GM18873 (cell line): Measurements from ENCODE around the gene BORCS8.
"Not testable (repeated sequence)": the region's sequence is repeated elsewhere in the genome, so short reads cannot be mapped to it uniquely, and the experiment has no call there.

Experiments
- ATAC-seq: cut with Tn5 transposase; IDR thresholded peaks from one replicate; pipeline ENCODE4 v1.9.1; 2021; ENCODE audit warnings: mild to moderate bottlenecking, moderate library complexity, moderate number of reproducible peaks; ENCODE audit not compliant: unreplicated experiment, low FRiP score

BORCS8 gene

GRCh38 chr19:19185853-19186740 lies 5.9 kb downstream of the BORCS8 start:
- no peak for ATAC-seq

GRCh38 chr19:19181488-19181998 lies 10.4 kb downstream of the BORCS8 start:
- ATAC-seq, result no peak

GRCh38 chr19:19179548-19180441 lies 12.2 kb downstream of the BORCS8 start:
- no peak for ATAC-seq

- no peak for ATAC-seq
Measured at GRCh38 chr19:19176950-19177349, 15.0 kb downstream of the BORCS8 start.

- not testable (repeated sequence) for ATAC-seq
Measured at GRCh38 chr19:19173243-19173642, 18.7 kb downstream of the BORCS8 start.

GRCh38 chr19:19171821-19172532 lies 20.0 kb downstream of the BORCS8 start:
- no peak for ATAC-seq

GRCh38 chr19:19170873-19171672 lies 20.9 kb downstream of the BORCS8 start:
- ATAC-seq, result no peak

GRCh38 chr19:19170053-19170872 lies 21.7 kb downstream of the BORCS8 start, which contains the start of gene MEF2B:
Gene MEF2B, minus strand, starts transcription at chr19:19170263. Its CDS starts 19,528 bp downstream, at chr19:19150735.
- peak; percentile 59 for ATAC-seq

- no peak for ATAC-seq
Measured at GRCh38 chr19:19169236-19170052, 22.5 kb downstream of the BORCS8 start.

- no peak for ATAC-seq
Measured at GRCh38 chr19:19167612-19168011, 24.3 kb downstream of the BORCS8 start.

- no peak for ATAC-seq
Measured at GRCh38 chr19:19165396-19165795, 26.6 kb downstream of the BORCS8 start.

- no peak for ATAC-seq
Measured at GRCh38 chr19:19162495-19162894, 29.5 kb downstream of the BORCS8 start.

GRCh38 chr19:19160461-19161035 lies 31.4 kb downstream of the BORCS8 start:
- no peak for ATAC-seq

- ATAC-seq, result no peak
Measured at GRCh38 chr19:19159534-19159933, 32.4 kb downstream of the BORCS8 start.

- ATAC-seq, result no peak
Measured at GRCh38 chr19:19157808-19158207, 34.1 kb downstream of the BORCS8 start.

- peak; percentile 57 for ATAC-seq
Measured at GRCh38 chr19:19155495-19156219, 36.3 kb downstream of the BORCS8 start.
